AG04450 (cell line): ENCODE measurements around the gene TEX35. TPM values are rescaled to one million over a fixed set of nuclear protein-coding genes. Genes with fewer than 3 reads are reported as not detected.

Source experiments
- CTCF ChIA-PET: fragments of 300-600, 350-600 bp; formaldehyde crosslinking; extraction: SDS; loops from one replicate; lab custom pipeline; 2022; ENCODE audit warnings: antibody characterized with exemption, inconsistent platforms; lab: Charles Lee
- POLR2A ChIA-PET: fragments of 350-600 bp; formaldehyde crosslinking; extraction: SDS; loops from one replicate; lab custom pipeline; 2021; ENCODE audit warnings: antibody characterized with exemption, inconsistent platforms; lab: Yijun Ruan, JAX
- DNase-seq: peaks from one replicate; pipeline ENCODE4 v3.0.0-alpha.2; 2011; ENCODE audit warnings: low read depth, low spot score
- H3K27ac ChIP-seq: one replicate; pipeline ENCODE4 v1.5.1; 2012; ENCODE audit warnings: low read depth, low read length, control low read depth
- H3K27me3 ChIP-seq: one replicate; pipeline ENCODE4 v1.6.0; 2012; ENCODE audit warnings: low read length; ENCODE audit not compliant: control insufficient read depth, insufficient read depth
- H3K4me3 ChIP-seq: 2 replicates; pipeline ENCODE4 v1.5.1; 2011; ENCODE audit warnings: mild to moderate bottlenecking, low read depth, low read length, control low read depth
- H3K9me3 ChIP-seq: 2 replicates; pipeline ENCODE4 v1.5.1; 2012; ENCODE audit warnings: low read length; ENCODE audit not compliant: control insufficient read depth, insufficient read depth
- polyA plus RNA-seq: library from polyadenylated mRNA; depleted of rRNA; stranded (reverse); fragments of >200 nt; gene quantifications from 2 replicates; pipeline ENCODE4 v1.2.3, GENCODE V29; 2011
- TF ChIP-seq, protein P1 (sequence below): IDR thresholded peaks from 2 replicates; pipeline ENCODE4 v1.5.1; 2011; ENCODE audit warnings: low read depth, low read length, control low read depth, inconsistent platforms

TEX35 gene
- polyA plus RNA-seq, 1 experiment: not detected

DNA sequence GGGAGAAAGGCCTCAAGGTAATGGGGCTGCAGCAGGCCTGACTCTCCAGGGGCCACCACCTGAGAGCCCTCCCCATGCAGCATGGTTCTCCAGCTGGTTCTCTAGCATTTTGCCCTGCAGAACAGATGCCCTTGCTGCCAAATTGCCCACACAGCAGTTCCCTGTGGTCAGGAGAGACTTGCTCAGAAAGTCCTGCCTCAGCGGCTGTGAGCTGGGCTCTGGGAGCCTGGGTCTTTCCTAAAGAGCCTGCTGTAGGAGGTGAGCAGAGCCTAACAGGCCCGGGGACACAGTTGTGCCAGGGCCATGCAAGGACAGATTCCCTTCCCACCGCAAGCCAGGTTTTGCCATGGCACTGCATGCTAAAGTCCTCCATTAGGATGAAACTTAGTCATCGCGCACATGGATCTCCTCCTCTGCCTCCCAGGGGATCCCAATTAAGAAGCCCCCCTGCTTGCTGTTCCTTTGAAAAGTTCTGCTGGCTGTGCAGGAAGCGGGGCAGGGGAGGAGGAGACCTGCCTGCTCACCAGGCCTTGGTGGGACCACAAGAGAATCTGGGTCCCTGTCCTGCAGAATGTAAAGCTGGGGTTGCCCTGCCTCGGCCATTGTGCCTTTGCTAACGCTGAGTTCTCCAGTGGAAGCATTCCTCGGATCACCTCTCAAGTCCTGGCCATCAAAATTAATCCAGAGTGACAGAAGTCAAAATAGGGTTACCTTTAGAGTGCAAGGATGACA lies 21.4 kb downstream of the TEX35 start:
- CTCF ChIA-PET: interaction anchor here (1.0 to 7.9 kb wide), 5 partner anchors 223 to 468 kb away, joined by 3 to 101 read pairs (median 55); no protein-coding TSS in a partner anchor
- no peak overlapping the region for H3K4me3 ChIP-seq
- H3K9me3 ChIP-seq: no peaks in the 10 kb centered on the region
- DNase-seq: no peak
- no peaks in the 10 kb centered on the region for H3K27me3 ChIP-seq
- POLR2A ChIA-PET: no interaction called here
- no peak overlapping the region for H3K27ac ChIP-seq
- TF ChIP-seq, protein P1, sequence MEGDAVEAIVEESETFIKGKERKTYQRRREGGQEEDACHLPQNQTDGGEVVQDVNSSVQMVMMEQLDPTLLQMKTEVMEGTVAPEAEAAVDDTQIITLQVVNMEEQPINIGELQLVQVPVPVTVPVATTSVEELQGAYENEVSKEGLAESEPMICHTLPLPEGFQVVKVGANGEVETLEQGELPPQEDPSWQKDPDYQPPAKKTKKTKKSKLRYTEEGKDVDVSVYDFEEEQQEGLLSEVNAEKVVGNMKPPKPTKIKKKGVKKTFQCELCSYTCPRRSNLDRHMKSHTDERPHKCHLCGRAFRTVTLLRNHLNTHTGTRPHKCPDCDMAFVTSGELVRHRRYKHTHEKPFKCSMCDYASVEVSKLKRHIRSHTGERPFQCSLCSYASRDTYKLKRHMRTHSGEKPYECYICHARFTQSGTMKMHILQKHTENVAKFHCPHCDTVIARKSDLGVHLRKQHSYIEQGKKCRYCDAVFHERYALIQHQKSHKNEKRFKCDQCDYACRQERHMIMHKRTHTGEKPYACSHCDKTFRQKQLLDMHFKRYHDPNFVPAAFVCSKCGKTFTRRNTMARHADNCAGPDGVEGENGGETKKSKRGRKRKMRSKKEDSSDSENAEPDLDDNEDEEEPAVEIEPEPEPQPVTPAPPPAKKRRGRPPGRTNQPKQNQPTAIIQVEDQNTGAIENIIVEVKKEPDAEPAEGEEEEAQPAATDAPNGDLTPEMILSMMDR: no peak

DNA sequence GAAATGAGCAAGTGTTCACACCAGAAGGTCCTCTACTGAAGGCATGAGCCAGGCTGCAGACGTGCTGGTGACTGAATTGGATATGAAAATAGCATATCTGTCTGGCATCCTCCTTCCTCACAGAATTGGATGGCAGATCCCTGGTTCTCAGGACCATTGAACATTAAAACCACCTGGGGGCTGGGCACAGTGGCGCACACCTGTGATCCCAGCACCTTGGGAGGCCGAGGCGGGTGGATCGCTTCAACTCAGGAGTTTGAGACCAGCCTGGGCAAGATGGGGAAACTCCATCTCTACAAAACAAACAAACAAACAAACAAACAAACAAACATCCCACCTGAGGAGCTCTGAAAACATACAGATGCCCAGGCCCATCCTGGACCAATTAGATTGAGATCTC lies 23.4 kb downstream of the TEX35 start:
- DNase-seq: no peak
- ChIA-PET CTCF (interaction anchor here (1.5 to 8.9 kb wide), 6 partner anchors 35 to 585 kb away, joined by 3 to 176 read pairs (median 12); no protein-coding TSS in a partner anchor), POLR2A (interaction anchor here (0.5 kb wide), 1 partner anchor 78 kb away, joined by 12 read pairs; no protein-coding TSS in a partner anchor)
- TF ChIP-seq, protein P1: no peak
- H3K27me3 ChIP-seq: no peaks in the 10 kb centered on the region
- no peaks in the 10 kb centered on the region for H3K9me3 ChIP-seq
- peak overlapping the region; percentile 82 for H3K27ac ChIP-seq
- H3K4me3 ChIP-seq: no peak overlapping the region

DNA sequence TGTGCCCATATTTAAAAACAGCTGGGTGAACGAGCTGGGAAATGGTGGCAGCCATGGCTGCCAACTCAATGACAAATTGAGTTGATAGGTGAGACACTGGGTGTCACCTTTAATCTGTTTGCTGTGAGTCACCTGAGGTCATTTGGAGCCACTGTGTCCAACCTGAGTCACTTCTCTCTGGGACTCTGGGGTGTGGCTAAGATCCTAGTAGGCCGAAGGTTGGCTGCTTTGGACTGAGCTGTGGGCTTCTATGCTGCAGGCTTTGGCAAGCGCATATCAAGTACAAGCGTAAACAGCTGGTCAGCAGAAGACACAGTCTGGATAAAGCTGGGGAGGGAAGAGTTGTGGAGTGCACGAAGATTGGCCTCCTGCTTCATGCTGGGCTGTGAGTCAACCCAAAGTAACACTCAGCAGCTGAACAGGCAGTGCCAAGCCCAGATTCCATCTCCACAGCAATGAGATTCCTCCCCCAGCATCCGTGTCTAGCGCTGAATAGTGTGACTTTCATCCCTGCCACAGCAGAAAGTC lies 24.0 kb downstream of the TEX35 start:
- peak; percentile 95 for DNase-seq
- Histone ChIP-seq H3K9me3 (no peaks in the 10 kb centered on the region; the same call in 1 of the 2 replicates), H3K27me3 (no peaks in the 10 kb centered on the region), H3K4me3 (no peak overlapping the region), H3K27ac (peak overlapping the region; percentile 85)
- TF ChIP-seq, protein P1: no peak
- POLR2A ChIA-PET: interaction anchor here (0.5 to 1.3 kb wide), 3 partner anchors 78 to 170 kb away, joined by 3 to 12 read pairs (median 3); no protein-coding TSS in a partner anchor
- CTCF ChIA-PET: interaction anchor here (1.5 to 8.9 kb wide), 6 partner anchors 35 to 584 kb away, joined by 3 to 176 read pairs (median 12); no protein-coding TSS in a partner anchor

DNA sequence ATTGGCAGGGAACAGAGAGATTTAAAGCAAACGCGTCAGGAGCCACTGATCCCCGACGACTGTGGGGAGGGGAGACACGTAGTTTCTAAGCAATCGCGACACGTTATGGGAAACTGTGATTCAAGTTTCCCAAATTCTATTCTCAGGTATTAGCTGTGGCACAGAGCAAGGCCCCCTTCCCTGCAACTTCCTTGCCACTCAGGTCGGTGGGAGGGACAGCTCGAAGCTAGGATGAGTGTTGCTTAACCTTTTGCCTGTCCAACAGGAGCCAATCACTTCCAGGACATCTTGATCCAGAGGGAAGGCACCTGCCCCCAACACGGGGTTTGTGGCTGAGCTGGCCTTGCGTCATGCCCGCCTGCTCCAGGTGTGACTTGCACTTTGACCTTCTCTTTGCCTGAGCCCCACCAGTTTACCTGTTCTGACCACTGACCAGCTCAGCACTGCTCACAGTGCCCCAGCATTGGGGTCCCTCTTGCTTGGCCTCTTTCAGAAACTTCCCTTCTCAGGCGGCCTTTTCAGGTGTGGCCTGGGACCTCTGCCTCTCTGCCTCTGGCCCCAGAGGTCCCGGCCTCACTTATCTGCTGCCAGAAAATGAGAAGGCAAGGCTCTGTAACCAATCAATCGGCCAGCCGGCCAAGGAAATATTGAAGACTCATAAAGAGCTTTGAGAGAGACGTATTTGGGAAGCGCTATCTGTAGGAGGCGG lies 24.6 kb downstream of the TEX35 start:
- Histone ChIP-seq H3K27ac (peak overlapping the region; percentile 85), H3K9me3 (no peaks in the 10 kb centered on the region; the same call in 1 of the 2 replicates), H3K27me3 (no peaks in the 10 kb centered on the region), H3K4me3 (no peak overlapping the region)
- DNase-seq: no peak
- POLR2A ChIA-PET: interaction anchor here (0.5 to 1.3 kb wide), 5 partner anchors 115 to 244 kb away, joined by 3 to 4 read pairs (median 3); no protein-coding TSS in a partner anchor
- CTCF ChIA-PET: interaction anchor here (1.5 to 8.9 kb wide), 6 partner anchors 36 to 583 kb away, joined by 3 to 176 read pairs (median 12); no protein-coding TSS in a partner anchor
- TF ChIP-seq, protein P1: no peak
